ENCODE results near the gene MARK1. TPM values are rescaled to one million over a fixed set of nuclear protein-coding genes. Genes with fewer than 3 reads are reported as not detected.

Gene MARK1
- total and polyA plus RNA-seq, 11 donors = 4.0 to 25.1 (median 16.3) TPM

DNA sequence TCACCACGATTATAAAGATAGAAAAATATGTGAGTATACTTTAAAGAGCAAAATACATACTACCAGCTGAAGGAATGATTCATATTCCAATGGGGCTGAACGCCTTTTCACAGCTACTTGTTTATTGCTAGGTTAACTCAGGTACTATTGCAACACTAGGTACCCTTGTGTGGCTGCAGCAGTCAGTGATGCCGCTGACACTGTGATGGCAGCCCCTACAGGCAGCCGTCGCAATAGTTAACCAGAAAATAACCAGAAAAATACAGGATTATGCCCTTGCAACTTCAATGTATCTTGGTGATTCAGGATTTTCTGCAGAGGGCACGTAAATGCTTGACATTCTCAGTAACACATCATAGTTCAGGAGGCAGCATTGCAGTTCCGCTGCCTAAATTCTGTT is 1.6 kb upstream of the MARK1 start:
- DNase-seq (no peak), ATAC-seq (no peak)
- Histone ChIP-seq H3K4me3 (no peak overlapping the region), H3K36me3 (no peaks in the 10 kb centered on the region), H3K4me1 (peaks cover 0 to 18% (median 6%) of the 10 kb centered on the region in 12 donors), H3K27me3 (peaks cover 0 to 56% (median 0%) of the 10 kb centered on the region in 9 donors), H3K27ac (no peak overlapping the region), H3K9me3 (no peaks in the 10 kb centered on the region)
- WGBS, 4 donors = 60 to 75% (median 67%) methylated on average over 7 of the region's 7 CpGs
- intact Hi-C loops (cut with DNase I) = loop anchor here in 5 of 10 donors (5.0 to 10.0 kb wide), 3 partner anchors 221 to 231 kb away; partner anchors contain the start of gene MTARC2 (in 1 of the 5)
- no peak for TF ChIP-seq POLR2A (IDR thresholded peaks at IDR 0.05)
- TF ChIP-seq, protein P1, sequence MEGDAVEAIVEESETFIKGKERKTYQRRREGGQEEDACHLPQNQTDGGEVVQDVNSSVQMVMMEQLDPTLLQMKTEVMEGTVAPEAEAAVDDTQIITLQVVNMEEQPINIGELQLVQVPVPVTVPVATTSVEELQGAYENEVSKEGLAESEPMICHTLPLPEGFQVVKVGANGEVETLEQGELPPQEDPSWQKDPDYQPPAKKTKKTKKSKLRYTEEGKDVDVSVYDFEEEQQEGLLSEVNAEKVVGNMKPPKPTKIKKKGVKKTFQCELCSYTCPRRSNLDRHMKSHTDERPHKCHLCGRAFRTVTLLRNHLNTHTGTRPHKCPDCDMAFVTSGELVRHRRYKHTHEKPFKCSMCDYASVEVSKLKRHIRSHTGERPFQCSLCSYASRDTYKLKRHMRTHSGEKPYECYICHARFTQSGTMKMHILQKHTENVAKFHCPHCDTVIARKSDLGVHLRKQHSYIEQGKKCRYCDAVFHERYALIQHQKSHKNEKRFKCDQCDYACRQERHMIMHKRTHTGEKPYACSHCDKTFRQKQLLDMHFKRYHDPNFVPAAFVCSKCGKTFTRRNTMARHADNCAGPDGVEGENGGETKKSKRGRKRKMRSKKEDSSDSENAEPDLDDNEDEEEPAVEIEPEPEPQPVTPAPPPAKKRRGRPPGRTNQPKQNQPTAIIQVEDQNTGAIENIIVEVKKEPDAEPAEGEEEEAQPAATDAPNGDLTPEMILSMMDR (IDR thresholded peaks at IDR 0.05) = no peak

DNA sequence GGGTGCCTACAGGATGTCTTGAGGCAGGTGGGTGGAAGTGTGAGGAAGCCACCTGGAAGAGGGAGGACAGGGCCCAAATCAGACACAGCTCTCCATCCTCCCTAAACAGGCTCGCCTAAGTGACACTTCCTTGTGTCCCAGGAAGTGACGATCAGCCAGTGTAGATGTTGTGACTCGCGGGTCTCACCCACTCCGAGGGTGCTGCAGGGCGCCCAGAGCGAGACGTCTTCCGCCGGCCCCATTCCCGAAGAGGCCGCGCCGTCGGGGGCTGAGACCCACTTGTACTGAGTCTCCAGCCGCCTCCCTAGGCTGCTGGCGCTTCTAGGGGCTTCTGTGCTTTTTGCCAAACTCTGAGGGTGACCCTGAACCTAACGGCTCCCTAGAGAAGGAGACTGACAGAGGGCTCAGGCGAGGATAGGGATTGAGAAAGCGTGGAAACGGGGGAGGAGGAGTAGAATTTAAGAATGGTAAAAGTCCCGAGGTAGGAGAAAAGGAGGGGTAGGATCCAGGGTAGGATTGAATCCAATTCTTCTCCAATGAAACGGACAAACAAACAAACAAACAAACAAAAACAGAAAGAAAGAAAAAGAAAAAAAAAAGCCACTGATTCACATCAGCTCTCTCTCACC is 543 bp upstream of the MARK1 start:
- 0 to 2% (median 1%) methylated on average over 14 to 23 of the region's 23 CpGs for WGBS, 4 donors
- peak overlapping the region; percentile 28 to 93 (median 84) for H3K4me3 ChIP-seq
- DNase-seq = peak; percentile 47 to 68 (median 60)
- ATAC-seq = peak; percentile 69 to 87 (median 74)
- peaks cover 0 to 56% (median 0%) of the 10 kb centered on the region in 9 donors for H3K27me3 ChIP-seq
- intact Hi-C loops (cut with DNase I) = loop anchor here in 5 of 10 donors (5.0 to 10.0 kb wide), 3 partner anchors 220 to 233 kb away; partner anchors contain the start of gene MTARC2 (in 1 of the 5)
- no peaks in the 10 kb centered on the region for H3K9me3 ChIP-seq
- peak overlapping the region; percentile 73 to 95 (median 86) for H3K27ac ChIP-seq
- TF ChIP-seq, protein P1 (IDR thresholded peaks at IDR 0.05) = no peak
- peak; percentile 33 to 68 for TF ChIP-seq POLR2A (IDR thresholded peaks at IDR 0.05)
- peaks cover 0 to 23% (median 6%) of the 10 kb centered on the region in 12 donors for H3K4me1 ChIP-seq
- H3K36me3 ChIP-seq = no peaks in the 10 kb centered on the region

DNA sequence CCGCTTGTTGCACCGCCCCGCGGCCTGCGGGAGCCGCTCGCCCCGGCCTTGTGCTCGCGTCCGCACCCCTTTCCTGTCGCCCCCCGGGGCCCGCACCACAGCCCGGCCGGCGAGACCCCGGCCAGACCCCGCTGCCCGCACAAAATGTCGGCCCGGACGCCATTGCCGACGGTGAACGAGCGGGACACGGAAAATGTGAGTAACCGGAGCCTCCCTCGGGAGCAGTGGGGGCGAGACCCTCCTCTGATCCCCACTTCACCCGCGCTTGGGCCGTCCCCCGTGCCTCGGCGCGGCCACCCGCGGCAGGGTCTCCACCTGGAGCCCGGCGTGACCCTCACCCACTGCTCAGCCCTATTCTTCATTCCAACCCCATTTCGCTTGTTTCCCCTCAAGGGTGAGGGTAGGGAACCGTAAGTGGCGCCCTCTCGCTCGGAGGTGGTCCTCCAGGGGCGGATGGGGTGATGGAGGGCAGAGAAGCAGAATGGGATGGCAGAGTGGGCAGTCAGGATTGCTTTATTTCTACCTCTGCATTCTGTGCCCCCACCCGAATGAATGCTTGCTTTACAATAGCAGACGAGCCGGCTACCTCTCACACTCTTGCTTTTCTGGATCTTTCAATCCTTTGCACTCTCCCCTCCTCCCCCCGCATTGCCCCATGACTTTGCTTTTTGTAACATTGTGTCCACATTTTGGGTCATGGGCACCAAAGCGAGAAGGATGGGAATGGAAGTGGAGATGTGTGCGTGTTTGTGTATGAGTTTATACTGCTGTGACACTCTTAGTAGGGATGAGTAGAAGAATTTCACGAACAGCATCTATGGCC is 954 bp downstream of the MARK1 start:
- intact Hi-C loops (cut with DNase I) = loop anchor here in 5 of 10 donors (5.0 to 10.0 kb wide), 3 partner anchors 218 to 234 kb away; partner anchors contain the start of gene MTARC2 (in 1 of the 5)
- WGBS, 4 donors = 1 to 2% (median 2%) methylated on average over 37 to 55 of the region's 55 CpGs

More for the DNA sequence above, 954 bp downstream of the MARK1 start:
- peak in 2 of 4 donors; percentile 9 to 15 for ATAC-seq
- Histone ChIP-seq H3K27me3 (peaks cover 0 to 56% (median 0%) of the 10 kb centered on the region in 9 donors), H3K27ac (peak overlapping the region; percentile 73 to 95 (median 88)), H3K4me3 (peak overlapping the region; percentile 73 to 95 (median 88)), H3K36me3 (no peaks in the 10 kb centered on the region), H3K4me1 (peaks cover 0 to 26% (median 6%) of the 10 kb centered on the region in 12 donors), H3K9me3 (peaks cover 0 to 10% (median 0%) of the 10 kb centered on the region in 12 donors)
- peak in 2 of 5 donors; percentile 15 to 35 for DNase-seq
- no peak for TF ChIP-seq POLR2A (IDR thresholded peaks at IDR 0.05)
- TF ChIP-seq, protein P1 (IDR thresholded peaks at IDR 0.05) = no peak

Data from heart left ventricle (tissue), 16 donors.